OCI-LY7 (cell line): ENCODE data around the gene NISCH.

Source experiments
- EZH2phosphoT487 ChIP-seq: fragments of 200-600 bp; sonication (generic); IDR thresholded peaks from 2 replicates; pipeline ENCODE4 v1.6.1; 2018; ENCODE audit warnings: low read depth, borderline replicate concordance, mild to moderate bottlenecking, mixed run types, antibody characterized with exemption, low read length, moderate library complexity, mixed read lengths
- TF ChIP-seq, protein P1 (sequence below): fragments of 200-600 bp; sonication (generic); conservative IDR thresholded peaks from 2 replicates; pipeline ENCODE4 v1.5.1; 2014; ENCODE audit warnings: mild to moderate bottlenecking, antibody characterized with exemption, low read length, moderate library complexity, mixed read lengths

DNA sequence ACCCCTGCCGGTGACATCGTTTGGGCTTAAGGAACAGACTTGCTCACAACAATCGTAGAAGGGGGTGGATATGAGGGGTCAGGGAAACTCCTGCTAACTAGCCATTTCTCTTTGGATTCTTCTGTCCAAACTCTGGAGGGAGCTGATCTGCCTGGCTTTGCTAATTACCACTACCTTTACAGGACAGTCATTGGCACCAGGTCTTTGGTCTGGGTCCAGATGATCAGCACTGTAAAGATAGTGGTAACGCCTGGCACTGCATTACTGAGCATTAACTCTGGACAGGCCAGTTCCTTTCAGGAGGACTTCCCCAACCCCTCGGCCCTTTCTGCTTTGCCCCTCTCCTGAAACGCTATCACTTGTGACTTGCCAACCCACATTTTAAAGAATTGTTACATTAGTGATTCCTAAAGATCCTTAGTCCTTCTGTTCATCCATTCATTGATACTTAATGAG lies 81.8 kb downstream of the NISCH start:
- TF ChIP-seq, protein P1, sequence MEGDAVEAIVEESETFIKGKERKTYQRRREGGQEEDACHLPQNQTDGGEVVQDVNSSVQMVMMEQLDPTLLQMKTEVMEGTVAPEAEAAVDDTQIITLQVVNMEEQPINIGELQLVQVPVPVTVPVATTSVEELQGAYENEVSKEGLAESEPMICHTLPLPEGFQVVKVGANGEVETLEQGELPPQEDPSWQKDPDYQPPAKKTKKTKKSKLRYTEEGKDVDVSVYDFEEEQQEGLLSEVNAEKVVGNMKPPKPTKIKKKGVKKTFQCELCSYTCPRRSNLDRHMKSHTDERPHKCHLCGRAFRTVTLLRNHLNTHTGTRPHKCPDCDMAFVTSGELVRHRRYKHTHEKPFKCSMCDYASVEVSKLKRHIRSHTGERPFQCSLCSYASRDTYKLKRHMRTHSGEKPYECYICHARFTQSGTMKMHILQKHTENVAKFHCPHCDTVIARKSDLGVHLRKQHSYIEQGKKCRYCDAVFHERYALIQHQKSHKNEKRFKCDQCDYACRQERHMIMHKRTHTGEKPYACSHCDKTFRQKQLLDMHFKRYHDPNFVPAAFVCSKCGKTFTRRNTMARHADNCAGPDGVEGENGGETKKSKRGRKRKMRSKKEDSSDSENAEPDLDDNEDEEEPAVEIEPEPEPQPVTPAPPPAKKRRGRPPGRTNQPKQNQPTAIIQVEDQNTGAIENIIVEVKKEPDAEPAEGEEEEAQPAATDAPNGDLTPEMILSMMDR: no peak
- TF ChIP-seq EZH2phosphoT487: no peak
